HG02588 (cell line): ENCODE measurements around the gene FOSL2.

ENCODE experiments used
- ATAC-seq: cut with Tn5 transposase; IDR thresholded peaks from one replicate; pipeline ENCODE4 v1.9.1; 2021; ENCODE audit warnings: mild to moderate bottlenecking, moderate library complexity; ENCODE audit not compliant: unreplicated experiment

Gene FOSL2

GRCh38 chr2:28393114-28393836, 617 bp downstream of the FOSL2 start:
- no peak for ATAC-seq

- ATAC-seq = no peak
These were observed 1.7 kb downstream of the FOSL2 start for GRCh38 chr2:28394331-28394877.

GRCh38 chr2:28394997-28395333, 2.3 kb downstream of the FOSL2 start:
- no peak for ATAC-seq

- no peak for ATAC-seq
These were observed 2.8 kb downstream of the FOSL2 start for GRCh38 chr2:28395334-28396061.

- no peak for ATAC-seq
These were observed 4.4 kb downstream of the FOSL2 start for GRCh38 chr2:28397043-28397381.

- no peak for ATAC-seq
These were observed 5.6 kb downstream of the FOSL2 start for GRCh38 chr2:28398101-28398834.

GRCh38 chr2:28399289-28399688, 6.6 kb downstream of the FOSL2 start:
- no peak for ATAC-seq

- ATAC-seq = no peak
These were observed 7.3 kb downstream of the FOSL2 start for GRCh38 chr2:28399956-28400355.

- ATAC-seq = no peak
These were observed 7.8 kb downstream of the FOSL2 start for GRCh38 chr2:28400419-28400818.

GRCh38 chr2:28400921-28401320, 8.3 kb downstream of the FOSL2 start:
- no peak for ATAC-seq

GRCh38 chr2:28401411-28401810, 8.8 kb downstream of the FOSL2 start:
- ATAC-seq = no peak

- no peak for ATAC-seq
These were observed 9.4 kb downstream of the FOSL2 start for GRCh38 chr2:28401948-28402550.

- ATAC-seq = no peak
These were observed 10.8 kb downstream of the FOSL2 start for GRCh38 chr2:28403370-28403956.

GRCh38 chr2:28404086-28404485, 11.4 kb downstream of the FOSL2 start:
- ATAC-seq = no peak

- no peak for ATAC-seq
These were observed 12.9 kb downstream of the FOSL2 start for GRCh38 chr2:28405537-28405936.

- ATAC-seq = no peak
These were observed 13.8 kb downstream of the FOSL2 start for GRCh38 chr2:28406276-28407096.

- no peak for ATAC-seq
These were observed 14.7 kb downstream of the FOSL2 start for GRCh38 chr2:28407131-28407975.

GRCh38 chr2:28407976-28408690, 15.5 kb downstream of the FOSL2 start:
- ATAC-seq = no peak
